Measurements from ENCODE around the gene MARF1. TPM values are rescaled to one million over a fixed set of nuclear protein-coding genes. Genes with fewer than 3 reads are reported as not detected.

MARF1 gene
- polyA plus RNA-seq, 3 donors = 5.7 to 39.9 (median 9.8) TPM

DNA sequence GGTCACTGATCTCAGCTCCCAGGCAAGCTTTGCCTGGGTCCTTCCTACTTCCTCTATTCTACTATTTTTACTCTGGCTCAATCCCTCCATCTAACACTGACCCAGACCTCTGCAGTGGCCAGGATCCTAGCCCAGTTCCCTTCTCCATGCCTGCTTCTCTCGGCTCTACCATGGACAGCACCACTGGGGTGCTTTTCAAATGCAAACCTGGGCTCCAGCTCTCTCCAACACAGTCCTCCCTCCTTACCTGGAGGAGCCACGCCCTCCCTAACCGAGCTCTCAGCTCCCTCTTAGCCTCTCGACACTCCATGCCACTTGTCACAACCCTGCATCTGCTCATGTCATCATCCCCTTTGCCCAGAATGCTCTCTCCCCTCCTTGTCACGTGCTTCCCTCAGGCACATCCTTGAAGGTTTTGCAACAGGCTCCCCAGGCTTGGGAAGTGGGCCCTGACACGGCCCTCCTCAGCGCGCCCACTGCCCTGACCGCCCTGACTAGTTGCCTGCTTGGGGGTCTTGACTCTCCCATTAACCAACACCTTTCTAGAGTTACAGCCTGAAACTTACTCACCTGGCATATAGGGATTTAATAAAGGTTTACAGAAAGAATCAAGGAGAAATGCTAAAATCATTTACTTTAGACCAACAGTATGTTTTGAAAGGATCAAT, 41.6 kb downstream of the MARF1 start:
- Mint-ChIP-seq H3K9me3 (peaks cover 0 to under 1% (median 0%) of the 10 kb centered on the region in 7 donors), H3K27me3 (ENCODE audit: low read depth in 3 of 3) (no peaks in the 10 kb centered on the region), H3K4me1 (peaks cover 11% of the 10 kb centered on the region), H3K27ac (peak overlapping the region in 6 of 7 donors; percentile 48 to 84 (median 70)), H3K4me3 (no peak overlapping the region), H3K36me3 (peaks cover 94 to 99% of the 10 kb centered on the region in 2 donors)
- Histone ChIP-seq H3K4me2 (replicated peaks; ENCODE audit: extremely low read depth, low read length, poor library complexity, severe bottlenecking) (no peak overlapping the region), H3K27me3 (ENCODE audit: control insufficient read depth in 2 of 2, insufficient read depth in 2 of 2, low read length in 2 of 2) (no peaks in the 10 kb centered on the region), H3K9ac (ENCODE audit: insufficient read depth, low read length, poor library complexity, severe bottlenecking) (no peak overlapping the region), H3K4me3 (replicated peaks in 1 of 3; ENCODE audit: low read depth in 2 of 3, low read length in 3 of 3) (no peak overlapping the region), H3K36me3 (replicated peaks in 1 of 2; ENCODE audit: control insufficient read depth in 1 of 2, insufficient read depth in 2 of 2, low read length in 2 of 2) (peaks cover 98 to 100% of the 10 kb centered on the region in 2 donors), H4K20me1 (ENCODE audit: insufficient read depth, low read length) (no peaks in the 10 kb centered on the region), H3K27ac (ENCODE audit: low read depth in 1 of 2, low read length in 2 of 2) (peak overlapping the region in 1 of 2 donors; percentile 39), H3K4me1 (ENCODE audit: control insufficient read depth in 1 of 2, insufficient read depth in 2 of 2, low read length in 2 of 2) (peaks cover 6 to 7% of the 10 kb centered on the region in 2 donors), H3K9me3 (replicated peaks in 1 of 2; ENCODE audit: control insufficient read depth in 1 of 2, insufficient read depth in 1 of 2, low read length in 2 of 2) (no peaks in the 10 kb centered on the region), H2AFZ (ENCODE audit: insufficient read depth, low read depth, low read length, poor library complexity, severe bottlenecking) (no peak overlapping the region), H3K79me2 (ENCODE audit: insufficient read depth, low read length) (no peaks in the 10 kb centered on the region)
- no peak for DNase-seq
- intact Hi-C loops (cut with micrococcal nuclease) = no loop called here
- TF ChIP-seq, protein P1, sequence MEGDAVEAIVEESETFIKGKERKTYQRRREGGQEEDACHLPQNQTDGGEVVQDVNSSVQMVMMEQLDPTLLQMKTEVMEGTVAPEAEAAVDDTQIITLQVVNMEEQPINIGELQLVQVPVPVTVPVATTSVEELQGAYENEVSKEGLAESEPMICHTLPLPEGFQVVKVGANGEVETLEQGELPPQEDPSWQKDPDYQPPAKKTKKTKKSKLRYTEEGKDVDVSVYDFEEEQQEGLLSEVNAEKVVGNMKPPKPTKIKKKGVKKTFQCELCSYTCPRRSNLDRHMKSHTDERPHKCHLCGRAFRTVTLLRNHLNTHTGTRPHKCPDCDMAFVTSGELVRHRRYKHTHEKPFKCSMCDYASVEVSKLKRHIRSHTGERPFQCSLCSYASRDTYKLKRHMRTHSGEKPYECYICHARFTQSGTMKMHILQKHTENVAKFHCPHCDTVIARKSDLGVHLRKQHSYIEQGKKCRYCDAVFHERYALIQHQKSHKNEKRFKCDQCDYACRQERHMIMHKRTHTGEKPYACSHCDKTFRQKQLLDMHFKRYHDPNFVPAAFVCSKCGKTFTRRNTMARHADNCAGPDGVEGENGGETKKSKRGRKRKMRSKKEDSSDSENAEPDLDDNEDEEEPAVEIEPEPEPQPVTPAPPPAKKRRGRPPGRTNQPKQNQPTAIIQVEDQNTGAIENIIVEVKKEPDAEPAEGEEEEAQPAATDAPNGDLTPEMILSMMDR (IDR thresholded peaks at IDR 0.05) = no peak
- 93% methylated on average over 5 of the region's 9 CpGs for WGBS (ENCODE audit: insufficient coverage)

DNA sequence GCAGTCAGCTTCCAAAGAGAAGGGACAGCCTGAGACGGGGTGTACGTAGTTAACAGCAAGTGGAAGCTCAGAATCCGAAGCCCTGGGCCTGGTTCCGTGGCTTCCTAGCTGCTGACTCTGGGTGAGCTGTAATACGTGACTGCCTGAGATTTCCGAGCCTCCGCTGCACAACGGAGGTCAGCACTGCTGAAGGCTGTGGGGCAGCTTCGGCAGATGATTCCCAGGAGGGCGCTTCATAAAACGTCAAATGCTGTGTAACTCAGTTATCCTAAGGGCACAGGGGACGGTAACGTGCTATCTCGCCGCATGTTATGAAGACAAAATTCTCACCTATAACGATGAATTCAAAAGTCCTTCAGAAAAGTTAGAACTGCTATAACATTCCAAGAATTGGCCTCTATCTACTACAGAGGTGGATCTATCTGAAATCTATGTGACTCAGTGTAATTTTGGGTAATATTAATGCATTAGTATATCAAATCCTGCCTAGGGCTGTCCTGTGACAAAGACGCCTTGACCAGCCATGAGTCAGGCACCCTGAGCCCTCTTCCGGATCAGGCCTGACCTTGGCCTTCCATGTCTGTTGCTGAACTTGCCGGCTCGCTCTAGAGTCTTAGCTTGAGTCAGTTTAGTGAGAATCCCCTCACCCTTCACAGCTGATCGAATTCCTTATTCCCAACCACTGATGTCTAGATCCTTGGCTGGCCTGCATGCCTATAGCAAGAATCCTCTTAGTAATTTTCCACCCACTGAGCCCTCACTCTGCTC, 43.5 kb downstream of the MARF1 start:
- Mint-ChIP-seq H3K4me3 (no peak overlapping the region), H3K36me3 (peaks cover 93 to 99% of the 10 kb centered on the region in 2 donors), H3K9me3 (no peaks in the 10 kb centered on the region), H3K4me1 (peaks cover 22% of the 10 kb centered on the region), H3K27ac (peak overlapping the region in 1 of 7 donors; percentile 83), H3K27me3 (ENCODE audit: low read depth in 3 of 3) (no peaks in the 10 kb centered on the region)
- H3K4me3 ChIP-seq (replicated peaks in 1 of 3; ENCODE audit: low read depth in 2 of 3, low read length in 3 of 3) = no peak overlapping the region
- no peak overlapping the region for H3K9ac ChIP-seq (ENCODE audit: insufficient read depth, low read length, poor library complexity, severe bottlenecking)
- H3K79me2 ChIP-seq (ENCODE audit: insufficient read depth, low read length) = no peaks in the 10 kb centered on the region
- no peak overlapping the region for H2AFZ ChIP-seq (ENCODE audit: insufficient read depth, low read depth, low read length, poor library complexity, severe bottlenecking)
- TF ChIP-seq, protein P1 (IDR thresholded peaks at IDR 0.05) = no peak
- peaks cover 17 to 18% of the 10 kb centered on the region in 2 donors for H3K4me1 ChIP-seq (ENCODE audit: control insufficient read depth in 1 of 2, insufficient read depth in 2 of 2, low read length in 2 of 2)
- DNase-seq = no peak
- intact Hi-C loops (cut with micrococcal nuclease) = loop anchor here (10.0 kb wide), 2 partner anchors 75 kb away; no protein-coding TSS in a partner anchor
- WGBS (ENCODE audit: insufficient coverage) = 98% methylated on average over 11 of the region's 21 CpGs
- H3K27ac ChIP-seq (ENCODE audit: low read depth in 1 of 2, low read length in 2 of 2) = peak overlapping the region in 1 of 2 donors; percentile 16
- peaks cover 90 to 100% of the 10 kb centered on the region in 2 donors for H3K36me3 ChIP-seq (replicated peaks in 1 of 2; ENCODE audit: control insufficient read depth in 1 of 2, insufficient read depth in 2 of 2, low read length in 2 of 2)
- H3K4me2 ChIP-seq (replicated peaks; ENCODE audit: extremely low read depth, low read length, poor library complexity, severe bottlenecking) = no peak overlapping the region
- no peaks in the 10 kb centered on the region for H3K9me3 ChIP-seq (replicated peaks in 1 of 2; ENCODE audit: control insufficient read depth in 1 of 2, insufficient read depth in 1 of 2, low read length in 2 of 2)
- H4K20me1 ChIP-seq (ENCODE audit: insufficient read depth, low read length) = no peaks in the 10 kb centered on the region
- no peaks in the 10 kb centered on the region for H3K27me3 ChIP-seq (ENCODE audit: control insufficient read depth in 2 of 2, insufficient read depth in 2 of 2, low read length in 2 of 2)
